K562 (cell line): ENCODE data around the gene PHACTR2. TPM values are rescaled to one million over a fixed set of nuclear protein-coding genes. Genes with fewer than 3 reads are reported as not detected.

ENCODE experiments used
- CHD2 ChIP-seq: IDR thresholded peaks from 2 replicates; pipeline ENCODE4 v1.6.1; 2011; ENCODE audit warnings: low read depth, low read length
- EP400 ChIP-seq: fragments of 450-650 bp; IDR thresholded peaks from 2 replicates; pipeline ENCODE4 v1.6.1; 2017; ENCODE audit warnings: antibody characterized with exemption, mild to moderate bottlenecking, moderate library complexity
- MEF2A ChIP-seq: IDR thresholded peaks from 2 replicates; pipeline ENCODE4 v1.6.1; 2011; ENCODE audit warnings: low read depth, mild to moderate bottlenecking, low read length, moderate library complexity; ENCODE audit not compliant: control insufficient read depth
- MIER1 ChIP-seq: fragments of 450-650 bp; IDR thresholded peaks from 2 replicates; pipeline ENCODE4 v1.6.1; 2016; ENCODE audit warnings: antibody characterized with exemption, mild to moderate bottlenecking, low read depth
- NEUROD1 ChIP-seq: fragments of 150-350 bp; IDR thresholded peaks from 2 replicates; pipeline ENCODE4 v1.6.1; 2014; ENCODE audit warnings: borderline replicate concordance, low read length, low read depth; ENCODE audit not compliant: partially characterized antibody
- NR4A1 ChIP-seq, 2 experiments: fragments of 250-450 bp in 1 of 2; fragments of 450-650 bp in 1 of 2; sonication (Bioruptor Pico) in 1 of 2; IDR thresholded peaks; 2 replicates each; pipeline versions ENCODE4 v1.4.0 to v1.6.1; 2016 to 2020; ENCODE audit warnings: mild to moderate bottlenecking in 2 of 2, missing compliant biosample characterization in 1 of 2, missing genetic modification characterization in 1 of 2, moderate library complexity in 1 of 2
- RAD21 ChIP-seq, 2 experiments: fragments of 250-450 bp in 1 of 2; fragments of 450-650 bp in 1 of 2; sonication (Bioruptor Pico) in 1 of 2; formaldehyde crosslinking in 1 of 2; IDR thresholded peaks in 1 of 2; conservative IDR thresholded peaks in 1 of 2; 2 replicates each; pipeline versions ENCODE4 v1.4.0 to v1.8.0; 2020 to 2022; ENCODE audit warnings: mild to moderate bottlenecking in 2 of 2, moderate library complexity in 1 of 2
- RBBP5 ChIP-seq: fragments of 200-600 bp; sonication (generic); IDR thresholded peaks from 2 replicates; pipeline ENCODE4 v1.6.1; 2012; ENCODE audit warnings: borderline replicate concordance, mild to moderate bottlenecking, low read length, control low read depth, inconsistent platforms; ENCODE audit not compliant: insufficient read depth, poor library complexity, severe bottlenecking
- RBM22 ChIP-seq: fragments of 200-400 bp; formaldehyde crosslinking; IDR thresholded peaks from 2 replicates; pipeline ENCODE4 v1.6.1; 2018; ENCODE audit warnings: low read length, low read depth; ENCODE audit not compliant: poor library complexity, severe bottlenecking
- polyA plus RNA-seq, 8 experiments: library from polyadenylated mRNA; depleted of rRNA in 4 of 8; stranded (reverse) in 5 of 8; unstranded in 3 of 8; fragments of >200 nt; fragmentation: Nextera tagmentation in 2 of 8; fragmentation: Illumina TruSeq in 1 of 8; extraction: Ambion mirVana in 2 of 8; extraction: Trizol in 1 of 8; gene quantifications; 2 replicates each; pipeline versions ENCODE4 v1.2.1 to v1.2.3, GENCODE V29; 2011 to 2014; ENCODE audit warnings: inconsistent platforms in 1 of 8, missing spikeins in 1 of 8
- total RNA-seq, 7 experiments: library from RNA; depleted of rRNA in 6 of 7; stranded (reverse); fragments of >200 nt in 6 of 7; fragmentation: Illumina TruSeq in 2 of 7; extraction: Trizol in 2 of 7; gene quantifications; 2 replicates each; pipeline versions ENCODE4 v1.2.1 to v1.2.3, GENCODE V29; 2011 to 2021; ENCODE audit warnings: low replicate concordance in 1 of 7
- TF ChIP-seq, protein P1 (sequence below): fragments of 450-650 bp; formaldehyde crosslinking; IDR thresholded peaks from 2 replicates; pipeline ENCODE4 v1.4.0; 2020; ENCODE audit warnings: mild to moderate bottlenecking, moderate library complexity
- TF ChIP-seq, protein P2 (sequence below): sonication (generic); formaldehyde crosslinking; IDR thresholded peaks from 2 replicates; pipeline ENCODE4 v1.8.1; 2022; ENCODE audit warnings: missing genetic modification reagents
- TF ChIP-seq, protein P3 (sequence below): fragments of 250-450 bp; sonication (Bioruptor Pico); IDR thresholded peaks from 2 replicates; pipeline ENCODE4 v1.5.0; 2020; ENCODE audit warnings: mild to moderate bottlenecking, borderline replicate concordance
- TF ChIP-seq, protein P4 (sequence below), 2 experiments: fragments of 450-650 bp in 1 of 2; sonication (generic) in 1 of 2; formaldehyde crosslinking in 1 of 2; IDR thresholded peaks in 1 of 2; conservative IDR thresholded peaks in 1 of 2; 2 replicates each; pipeline versions ENCODE4 v1.6.1 to v1.8.1; 2016 to 2023; ENCODE audit warnings: mild to moderate bottlenecking in 2 of 2, moderate library complexity in 2 of 2, inconsistent platforms in 1 of 2, missing genetic modification reagents in 1 of 2
- TF ChIP-seq, protein P5 (sequence below): sonication (generic); formaldehyde crosslinking; IDR thresholded peaks from 2 replicates; pipeline ENCODE4 v1.8.0; 2022; ENCODE audit warnings: mild to moderate bottlenecking, missing genetic modification reagents
- TF ChIP-seq, protein P6 (sequence below), 3 experiments: fragments of 200-800 bp in 1 of 3; sonication (Bioruptor generic) in 1 of 3; sonication (generic) in 1 of 3; formaldehyde crosslinking in 1 of 3; IDR thresholded peaks; 2 replicates each; pipeline versions ENCODE4 v1.6.1 to v1.8.0; 2016 to 2022; ENCODE audit warnings: mild to moderate bottlenecking in 2 of 3, missing compliant biosample characterization in 2 of 3, missing genetic modification characterization in 2 of 3, missing genetic modification reagents in 1 of 3

PHACTR2 gene
- total and polyA plus RNA-seq, 9 of the 15 experiments (the other 6 are each of a cell fraction or from before 2014, with no cell fraction given) = 5.3 to 52.5 (median 22.9) TPM

DNA sequence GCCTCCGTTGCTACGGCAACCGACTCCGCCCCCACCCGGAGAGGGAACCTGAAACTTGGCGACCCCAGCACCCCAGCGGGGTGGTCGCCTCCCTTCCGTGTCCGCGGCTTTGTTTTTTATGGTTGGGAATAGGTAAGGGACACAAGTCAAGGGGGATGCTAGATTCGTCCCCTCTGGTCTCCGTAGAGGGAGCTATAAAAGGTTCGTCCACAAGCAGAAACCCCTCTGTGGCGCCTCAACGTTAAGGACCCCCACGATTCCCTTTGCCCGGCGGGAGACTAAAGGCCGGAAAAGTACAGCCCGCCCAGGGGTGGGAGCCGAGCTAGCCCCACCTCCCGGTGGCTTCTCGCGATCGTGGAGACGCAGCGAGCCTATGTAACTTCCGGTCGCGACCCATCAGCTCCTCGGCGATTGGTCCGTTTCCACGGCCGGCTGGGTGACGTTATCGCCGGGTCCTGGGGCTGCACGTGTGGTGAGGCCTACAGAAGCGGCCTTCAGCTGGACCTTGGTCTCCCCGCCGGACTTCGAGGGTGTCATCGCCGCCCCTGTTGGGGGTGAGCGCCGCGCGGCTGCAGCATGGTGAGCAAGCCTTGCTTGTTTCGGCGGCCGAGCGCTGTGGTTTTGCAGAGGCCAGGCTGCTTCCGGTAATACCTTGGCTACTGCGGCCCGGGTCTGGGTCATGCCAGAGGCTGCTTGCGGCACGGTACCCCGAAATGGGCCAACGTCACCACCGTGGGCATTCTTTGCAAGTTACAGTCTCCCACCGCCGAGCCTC is 165.3 kb downstream of the PHACTR2 start, which contains the start of gene LTV1 (continued):
- TF ChIP-seq, protein P1, sequence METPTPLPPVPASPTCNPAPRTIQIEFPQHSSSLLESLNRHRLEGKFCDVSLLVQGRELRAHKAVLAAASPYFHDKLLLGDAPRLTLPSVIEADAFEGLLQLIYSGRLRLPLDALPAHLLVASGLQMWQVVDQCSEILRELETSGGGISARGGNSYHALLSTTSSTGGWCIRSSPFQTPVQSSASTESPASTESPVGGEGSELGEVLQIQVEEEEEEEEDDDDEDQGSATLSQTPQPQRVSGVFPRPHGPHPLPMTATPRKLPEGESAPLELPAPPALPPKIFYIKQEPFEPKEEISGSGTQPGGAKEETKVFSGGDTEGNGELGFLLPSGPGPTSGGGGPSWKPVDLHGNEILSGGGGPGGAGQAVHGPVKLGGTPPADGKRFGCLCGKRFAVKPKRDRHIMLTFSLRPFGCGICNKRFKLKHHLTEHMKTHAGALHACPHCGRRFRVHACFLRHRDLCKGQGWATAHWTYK (CRISPR knock-in tag) = peak; percentile 75
- peak; percentile 100 for TF ChIP-seq EP400
- peak; percentile 97 for TF ChIP-seq RBBP5
- peak; percentile 87 for TF ChIP-seq NR4A1 (CRISPR knock-in tag; IDR thresholded peaks at IDR 0.05)
- no peak for TF ChIP-seq NR4A1 (tag; IDR thresholded peaks at IDR 0.05)
- peak; percentile 99 for TF ChIP-seq CHD2
- TF ChIP-seq NEUROD1 = peak; percentile 77
- TF ChIP-seq MEF2A = no peak
- TF ChIP-seq, protein P2, sequence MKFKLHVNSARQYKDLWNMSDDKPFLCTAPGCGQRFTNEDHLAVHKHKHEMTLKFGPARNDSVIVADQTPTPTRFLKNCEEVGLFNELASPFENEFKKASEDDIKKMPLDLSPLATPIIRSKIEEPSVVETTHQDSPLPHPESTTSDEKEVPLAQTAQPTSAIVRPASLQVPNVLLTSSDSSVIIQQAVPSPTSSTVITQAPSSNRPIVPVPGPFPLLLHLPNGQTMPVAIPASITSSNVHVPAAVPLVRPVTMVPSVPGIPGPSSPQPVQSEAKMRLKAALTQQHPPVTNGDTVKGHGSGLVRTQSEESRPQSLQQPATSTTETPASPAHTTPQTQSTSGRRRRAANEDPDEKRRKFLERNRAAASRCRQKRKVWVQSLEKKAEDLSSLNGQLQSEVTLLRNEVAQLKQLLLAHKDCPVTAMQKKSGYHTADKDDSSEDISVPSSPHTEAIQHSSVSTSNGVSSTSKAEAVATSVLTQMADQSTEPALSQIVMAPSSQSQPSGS (CRISPR knock-in tag) = peak; percentile 92
- TF ChIP-seq, protein P3, sequence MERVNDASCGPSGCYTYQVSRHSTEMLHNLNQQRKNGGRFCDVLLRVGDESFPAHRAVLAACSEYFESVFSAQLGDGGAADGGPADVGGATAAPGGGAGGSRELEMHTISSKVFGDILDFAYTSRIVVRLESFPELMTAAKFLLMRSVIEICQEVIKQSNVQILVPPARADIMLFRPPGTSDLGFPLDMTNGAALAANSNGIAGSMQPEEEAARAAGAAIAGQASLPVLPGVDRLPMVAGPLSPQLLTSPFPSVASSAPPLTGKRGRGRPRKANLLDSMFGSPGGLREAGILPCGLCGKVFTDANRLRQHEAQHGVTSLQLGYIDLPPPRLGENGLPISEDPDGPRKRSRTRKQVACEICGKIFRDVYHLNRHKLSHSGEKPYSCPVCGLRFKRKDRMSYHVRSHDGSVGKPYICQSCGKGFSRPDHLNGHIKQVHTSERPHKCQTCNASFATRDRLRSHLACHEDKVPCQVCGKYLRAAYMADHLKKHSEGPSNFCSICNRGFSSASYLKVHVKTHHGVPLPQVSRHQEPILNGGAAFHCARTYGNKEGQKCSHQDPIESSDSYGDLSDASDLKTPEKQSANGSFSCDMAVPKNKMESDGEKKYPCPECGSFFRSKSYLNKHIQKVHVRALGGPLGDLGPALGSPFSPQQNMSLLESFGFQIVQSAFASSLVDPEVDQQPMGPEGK = 0 out of 2 replicates have a peak, but pooled peaks have one; percentile 68
- TF ChIP-seq RBM22 = peak; percentile 66
- TF ChIP-seq RAD21 (CRISPR knock-in tag; conservative IDR thresholded peaks at IDR 0.05 in 1 of 2, IDR thresholded peaks at IDR 0.05 in 1 of 2) = peak; percentile 17 to 27; a peak in 3 of 4 replicates
- TF ChIP-seq, protein P4, sequence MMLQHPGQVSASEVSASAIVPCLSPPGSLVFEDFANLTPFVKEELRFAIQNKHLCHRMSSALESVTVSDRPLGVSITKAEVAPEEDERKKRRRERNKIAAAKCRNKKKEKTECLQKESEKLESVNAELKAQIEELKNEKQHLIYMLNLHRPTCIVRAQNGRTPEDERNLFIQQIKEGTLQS (IDR thresholded peaks at IDR 0.05) = peak; percentile 89
- TF ChIP-seq, protein P4 (CRISPR knock-in tag; conservative IDR thresholded peaks at IDR 0.05) = peak; percentile 92
- TF ChIP-seq, protein P5, sequence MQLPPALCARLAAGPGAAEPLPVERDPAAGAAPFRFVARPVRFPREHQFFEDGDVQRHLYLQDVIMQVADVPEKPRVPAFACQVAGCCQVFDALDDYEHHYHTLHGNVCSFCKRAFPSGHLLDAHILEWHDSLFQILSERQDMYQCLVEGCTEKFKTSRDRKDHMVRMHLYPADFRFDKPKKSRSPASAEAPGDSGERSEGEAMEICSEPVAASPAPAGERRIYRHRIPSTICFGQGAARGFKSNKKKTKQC (CRISPR knock-in tag) = peak; percentile 98
- TF ChIP-seq MIER1 = no peak
- TF ChIP-seq, protein P6, sequence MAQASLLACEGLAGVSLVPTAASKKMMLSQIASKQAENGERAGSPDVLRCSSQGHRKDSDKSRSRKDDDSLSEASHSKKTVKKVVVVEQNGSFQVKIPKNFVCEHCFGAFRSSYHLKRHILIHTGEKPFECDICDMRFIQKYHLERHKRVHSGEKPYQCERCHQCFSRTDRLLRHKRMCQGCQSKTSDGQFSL (CRISPR knock-in tag; IDR thresholded peaks at IDR 0.05) = no peak
- TF ChIP-seq, protein P6 (tag; IDR thresholded peaks at IDR 0.05) = no peak
